PFSK-1 (cell line): ENCODE measurements around the gene IGLL1.

Source experiments
- FOXP2 ChIP-seq: optimal IDR thresholded peaks from 2 replicates; pipeline ENCODE3; 2011; ENCODE audit warnings: borderline replicate concordance, control low read depth, inconsistent platforms; ENCODE audit not compliant: insufficient read depth; ENCODE audit errors: extremely low read length, extremely low read depth
- POLR2AphosphoS5 ChIP-seq: IDR thresholded peaks from 2 replicates; pipeline ENCODE4 v1.6.1; 2012; ENCODE audit warnings: low read depth, mild to moderate bottlenecking, control low read depth, low read length, moderate library complexity
- SIN3A ChIP-seq: IDR thresholded peaks from 2 replicates; pipeline ENCODE4 v1.6.1; 2012; ENCODE audit warnings: mild to moderate bottlenecking, low read length, moderate library complexity, borderline replicate concordance; ENCODE audit not compliant: insufficient read depth
- TAF1 ChIP-seq: IDR thresholded peaks from 2 replicates; pipeline ENCODE4 v1.6.1; 2012; ENCODE audit warnings: low read length, control low read depth, borderline replicate concordance; ENCODE audit not compliant: insufficient read depth
- TF ChIP-seq, protein P1 (sequence below), 2 experiments: IDR thresholded peaks; 2 replicates each; pipeline versions ENCODE4 v1.6.1 to v1.8.0; 2011 to 2012; ENCODE audit warnings: low read depth in 2 of 2, low read length in 2 of 2, control low read depth in 1 of 2, inconsistent platforms in 1 of 2, mild to moderate bottlenecking in 1 of 2, moderate library complexity in 1 of 2; ENCODE audit not compliant: insufficient read depth in 1 of 2

IGLL1 gene

DNA sequence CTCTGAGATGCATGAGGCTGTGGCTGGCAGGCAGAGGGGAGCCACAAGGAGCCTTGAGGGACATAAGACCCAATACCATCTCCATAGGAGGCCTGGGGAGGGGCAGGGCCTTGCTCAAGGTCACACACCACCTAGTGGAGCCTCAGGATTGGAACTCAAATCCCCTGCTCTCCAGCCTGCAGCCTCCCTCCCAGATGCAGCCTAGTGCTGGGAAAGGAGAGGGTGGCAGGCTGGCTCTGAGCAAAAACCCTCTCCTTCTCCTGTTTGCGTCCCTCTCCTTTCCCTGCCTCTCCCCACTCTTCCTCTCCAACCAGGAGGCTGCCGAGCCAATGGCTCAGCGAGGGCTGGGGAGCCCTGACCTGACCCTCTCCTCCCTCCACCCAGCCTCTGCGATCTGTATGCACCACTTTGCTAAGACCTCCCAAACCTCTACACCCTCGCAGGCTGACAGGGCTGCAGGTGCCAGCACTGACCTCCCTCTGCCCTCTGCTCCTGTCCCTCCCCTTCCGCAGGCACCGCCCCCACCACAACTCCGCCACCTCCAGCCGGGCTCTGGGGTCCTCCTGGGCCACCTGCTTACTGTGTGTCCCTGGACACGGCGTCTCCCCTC is 14.7 kb downstream of the IGLL1 start:
- no peak for TF ChIP-seq POLR2AphosphoS5
- no peak for TF ChIP-seq SIN3A
- no peak for TF ChIP-seq FOXP2
- no peak for TF ChIP-seq TAF1
- TF ChIP-seq, protein P1, sequence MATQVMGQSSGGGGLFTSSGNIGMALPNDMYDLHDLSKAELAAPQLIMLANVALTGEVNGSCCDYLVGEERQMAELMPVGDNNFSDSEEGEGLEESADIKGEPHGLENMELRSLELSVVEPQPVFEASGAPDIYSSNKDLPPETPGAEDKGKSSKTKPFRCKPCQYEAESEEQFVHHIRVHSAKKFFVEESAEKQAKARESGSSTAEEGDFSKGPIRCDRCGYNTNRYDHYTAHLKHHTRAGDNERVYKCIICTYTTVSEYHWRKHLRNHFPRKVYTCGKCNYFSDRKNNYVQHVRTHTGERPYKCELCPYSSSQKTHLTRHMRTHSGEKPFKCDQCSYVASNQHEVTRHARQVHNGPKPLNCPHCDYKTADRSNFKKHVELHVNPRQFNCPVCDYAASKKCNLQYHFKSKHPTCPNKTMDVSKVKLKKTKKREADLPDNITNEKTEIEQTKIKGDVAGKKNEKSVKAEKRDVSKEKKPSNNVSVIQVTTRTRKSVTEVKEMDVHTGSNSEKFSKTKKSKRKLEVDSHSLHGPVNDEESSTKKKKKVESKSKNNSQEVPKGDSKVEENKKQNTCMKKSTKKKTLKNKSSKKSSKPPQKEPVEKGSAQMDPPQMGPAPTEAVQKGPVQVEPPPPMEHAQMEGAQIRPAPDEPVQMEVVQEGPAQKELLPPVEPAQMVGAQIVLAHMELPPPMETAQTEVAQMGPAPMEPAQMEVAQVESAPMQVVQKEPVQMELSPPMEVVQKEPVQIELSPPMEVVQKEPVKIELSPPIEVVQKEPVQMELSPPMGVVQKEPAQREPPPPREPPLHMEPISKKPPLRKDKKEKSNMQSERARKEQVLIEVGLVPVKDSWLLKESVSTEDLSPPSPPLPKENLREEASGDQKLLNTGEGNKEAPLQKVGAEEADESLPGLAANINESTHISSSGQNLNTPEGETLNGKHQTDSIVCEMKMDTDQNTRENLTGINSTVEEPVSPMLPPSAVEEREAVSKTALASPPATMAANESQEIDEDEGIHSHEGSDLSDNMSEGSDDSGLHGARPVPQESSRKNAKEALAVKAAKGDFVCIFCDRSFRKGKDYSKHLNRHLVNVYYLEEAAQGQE (IDR thresholded peaks at IDR 0.05; ENCODE audit: insufficient read depth in 1 of 2, low read depth in 2 of 2, low read length in 2 of 2), result no peak

DNA sequence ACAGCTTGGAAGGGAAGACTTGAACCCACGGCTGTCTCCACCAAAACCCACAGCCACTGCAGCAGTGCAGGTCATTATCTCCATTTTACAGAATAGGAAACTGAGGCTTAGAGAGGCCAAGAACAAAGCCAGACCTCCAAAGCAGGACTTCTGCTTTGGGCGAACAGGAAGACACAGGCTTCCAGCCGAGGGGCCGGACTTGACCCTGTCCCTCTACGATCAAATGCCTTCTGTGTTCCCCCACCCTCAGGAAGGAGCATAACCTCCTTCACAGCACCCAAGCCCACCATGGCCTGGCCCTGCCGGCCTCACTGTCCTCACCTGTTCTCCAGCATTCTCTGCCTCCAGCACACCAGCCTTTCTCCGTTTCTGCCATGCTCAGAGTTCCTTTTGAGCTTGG is 15.8 kb downstream of the IGLL1 start:
- TF ChIP-seq POLR2AphosphoS5, result no peak

DNA sequence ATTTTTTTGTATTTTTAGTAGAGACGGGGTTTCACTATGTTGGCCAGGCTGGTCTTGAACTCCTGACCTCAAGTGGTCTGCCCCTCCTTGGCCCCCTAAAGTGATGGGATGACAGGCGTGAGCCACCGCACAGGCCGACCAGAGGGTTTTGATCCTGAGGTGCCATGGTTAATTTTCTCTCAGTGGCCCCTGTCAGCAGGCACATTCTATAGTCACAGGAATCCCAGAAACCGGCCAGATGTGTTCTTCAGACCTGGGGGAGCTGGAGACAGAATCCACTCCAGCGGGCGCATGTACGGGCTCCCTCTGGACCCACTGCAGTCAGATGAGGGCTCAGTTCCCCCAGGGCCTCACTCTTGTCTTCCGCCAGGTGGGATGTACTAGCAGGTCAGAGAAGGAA is 17.0 kb downstream of the IGLL1 start:
- TF ChIP-seq TAF1 (no peak), POLR2AphosphoS5 (no peak), FOXP2 (no peak), SIN3A (no peak)
- TF ChIP-seq, protein P1 (IDR thresholded peaks at IDR 0.05; ENCODE audit: insufficient read depth in 1 of 2, low read depth in 2 of 2, low read length in 2 of 2), result no peak

DNA sequence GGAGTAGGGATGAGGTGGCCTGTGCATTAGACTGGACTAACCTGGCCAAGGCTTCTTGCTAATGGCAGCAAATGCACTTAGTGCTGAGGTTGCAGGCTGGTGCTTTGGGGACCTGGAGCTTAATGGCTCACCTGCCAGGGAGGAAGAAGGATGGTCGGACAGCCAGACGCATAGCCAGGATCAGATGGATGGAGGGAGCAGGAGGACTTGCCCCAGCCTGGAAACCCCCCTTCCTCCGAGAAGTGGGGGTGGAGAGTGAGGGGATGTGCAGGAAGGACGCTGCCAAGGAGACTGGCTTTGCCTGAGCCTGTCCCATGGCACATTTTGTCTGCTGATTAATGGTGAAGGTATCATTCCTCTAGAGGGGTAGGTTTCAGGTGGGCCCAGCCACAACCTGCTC is 17.9 kb downstream of the IGLL1 start:
- TF ChIP-seq, protein P1 (IDR thresholded peaks at IDR 0.05; ENCODE audit: insufficient read depth in 1 of 2, low read depth in 2 of 2, low read length in 2 of 2), result no peak
- TF ChIP-seq TAF1, result no peak
- no peak for TF ChIP-seq FOXP2
- TF ChIP-seq POLR2AphosphoS5, result no peak
- no peak for TF ChIP-seq SIN3A

DNA sequence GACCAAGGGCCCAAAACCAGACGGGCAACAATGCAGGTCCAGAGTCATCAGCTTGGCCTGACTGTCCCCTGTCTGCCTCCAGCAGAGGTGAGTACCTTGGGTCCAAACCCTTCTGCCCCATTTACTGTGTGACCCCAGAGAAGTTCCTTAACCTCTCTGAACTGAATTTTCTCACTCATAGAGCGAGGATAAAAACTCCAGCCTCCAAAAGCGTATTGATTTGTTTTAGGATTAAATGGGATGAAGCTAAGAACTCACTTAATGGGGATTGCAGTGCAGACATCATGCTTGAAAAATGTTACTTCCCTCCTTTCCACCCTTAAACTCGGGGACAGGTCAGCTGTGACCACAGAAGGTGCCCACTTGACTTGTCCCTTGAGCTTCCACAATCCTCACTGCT is 22.6 kb downstream of the IGLL1 start:
- TF ChIP-seq, protein P1 (IDR thresholded peaks at IDR 0.05; ENCODE audit: insufficient read depth in 1 of 2, low read depth in 2 of 2, low read length in 2 of 2), result no peak
- no peak for TF ChIP-seq TAF1
